GM18907 (cell line): Measurements from ENCODE around the gene FBXL12.
"Not testable (repeated sequence)": the region's sequence is repeated elsewhere in the genome, so short reads cannot be mapped to it uniquely, and the experiment has no call there.

ENCODE experiments used
- ATAC-seq: cut with Tn5 transposase; IDR thresholded peaks from one replicate; pipeline ENCODE4 v1.9.1; 2021; ENCODE audit warnings: mild to moderate bottlenecking, moderate library complexity; ENCODE audit not compliant: unreplicated experiment

FBXL12 gene

DNA sequence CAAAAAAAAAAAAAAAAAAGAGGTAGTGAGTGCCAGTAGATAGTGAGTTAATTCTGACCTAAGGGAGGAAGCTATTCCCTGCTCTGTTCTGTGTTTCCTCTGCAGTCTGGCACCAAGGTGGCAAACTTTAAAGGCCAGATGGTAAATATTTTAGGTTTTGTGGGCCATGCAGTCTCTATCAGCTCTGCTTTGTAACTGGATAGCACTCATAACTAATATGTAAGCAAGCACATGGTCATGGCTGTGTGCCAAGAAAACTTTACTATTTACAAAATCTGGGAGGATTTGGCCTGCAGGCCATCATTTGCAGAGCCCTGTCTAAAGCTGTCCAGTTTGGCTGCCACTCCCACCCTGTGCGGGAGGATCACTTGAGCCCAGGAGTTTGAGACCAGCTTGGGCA, 20.5 kb upstream of the FBXL12 start:
- no peak for ATAC-seq

GRCh38 chr19:9838324-9838723, 19.4 kb upstream of the FBXL12 start:
- ATAC-seq, result no peak

DNA sequence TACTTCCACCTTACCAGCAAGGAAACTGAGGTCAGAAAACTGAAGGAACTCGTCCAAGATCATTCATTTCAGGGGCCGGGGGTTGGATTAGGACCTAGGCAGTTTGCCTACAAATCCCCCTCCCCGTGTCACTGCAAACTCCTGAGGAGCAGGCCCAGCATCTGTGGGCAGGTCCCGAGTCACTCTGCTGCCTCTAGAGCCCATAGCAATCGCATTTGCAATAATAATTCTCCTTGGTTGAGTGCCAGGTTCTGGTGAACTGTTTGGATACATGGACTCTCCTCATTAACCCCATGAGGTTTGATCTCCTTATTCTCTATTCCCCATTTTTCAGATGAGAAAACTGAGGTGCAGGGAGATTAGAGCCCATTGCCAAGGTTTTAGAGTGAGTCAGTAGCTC, 17.1 kb upstream of the FBXL12 start:
- no peak for ATAC-seq

DNA sequence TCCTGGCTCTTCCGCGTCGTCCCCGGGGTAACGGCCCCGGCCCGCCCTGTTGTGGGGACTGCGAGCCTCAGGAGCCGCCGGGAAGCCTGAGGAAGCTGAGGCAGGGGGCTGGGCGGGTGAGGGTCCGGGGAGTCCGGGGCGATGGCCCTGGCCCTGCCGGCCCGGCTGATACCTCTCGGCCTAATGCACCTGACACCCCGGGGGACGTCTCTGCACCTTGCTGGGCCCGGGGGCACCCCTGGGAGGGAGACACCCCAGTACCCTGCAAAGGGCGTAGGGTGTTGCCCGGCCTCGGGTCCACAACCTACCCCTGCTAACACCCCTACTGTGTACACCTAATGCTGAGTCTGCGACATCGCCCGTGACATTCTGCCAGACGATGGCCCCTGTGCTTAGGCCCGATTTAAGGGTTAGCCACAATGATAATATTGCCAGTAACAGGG, 16.6 kb upstream of the FBXL12 start:
- peak; percentile 27 for ATAC-seq

- ATAC-seq, result peak; percentile 92
These were observed 16.0 kb upstream of the FBXL12 start, which contains the start of gene PIN1 for GRCh38 chr19:9834726-9835506. PIN1 (plus strand) TSS chr19:9835318; CDS start chr19:9835345, 27 bp downstream.

DNA sequence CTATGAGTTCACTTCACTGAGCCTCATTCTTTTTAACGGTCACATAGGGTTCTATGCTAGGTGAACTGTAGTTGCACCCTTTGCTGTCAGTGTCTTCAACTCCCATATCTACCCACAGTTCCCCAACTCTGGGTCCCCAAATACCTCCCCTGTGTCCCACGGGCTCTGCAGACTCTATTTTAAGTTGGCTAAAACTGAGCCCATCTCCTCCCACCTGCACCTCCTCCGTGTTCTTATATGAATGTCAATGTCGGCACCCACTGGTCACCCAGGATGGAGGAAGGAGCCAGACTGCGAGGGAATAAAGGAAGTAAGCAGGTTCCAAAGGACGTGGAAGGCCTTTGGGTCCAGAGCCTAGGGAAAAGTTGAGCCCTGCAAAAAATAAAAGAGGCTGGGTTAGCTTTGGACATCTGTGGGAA, 15.4 kb upstream of the FBXL12 start:
- no peak for ATAC-seq

DNA sequence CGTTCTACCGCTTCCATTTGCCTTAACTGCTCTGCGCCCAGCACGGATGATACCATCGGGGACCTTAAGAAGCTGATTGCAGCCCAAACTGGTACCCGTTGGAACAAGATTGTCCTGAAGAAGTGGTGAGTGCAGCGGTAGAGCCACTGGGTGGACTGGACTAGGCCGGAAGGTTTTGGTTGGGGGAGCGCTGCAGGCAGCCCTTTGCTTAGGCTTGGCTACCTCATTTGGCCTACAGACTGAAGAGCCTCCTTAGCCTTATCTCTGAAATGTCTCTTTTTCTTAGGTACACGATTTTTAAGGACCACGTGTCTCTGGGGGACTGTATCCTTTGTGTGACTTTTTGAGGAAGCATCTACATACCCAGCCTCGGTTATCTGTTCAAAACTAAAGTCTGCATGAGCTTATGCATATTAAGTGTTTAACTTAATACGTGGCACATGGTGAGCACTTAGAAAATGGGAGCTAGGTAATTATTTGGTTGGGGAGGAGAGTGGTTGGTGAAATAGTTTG, 9.7 kb upstream of the FBXL12 start:
- ATAC-seq, result no peak

GRCh38 chr19:9827289-9828238, 8.7 kb upstream of the FBXL12 start, which contains the start of gene UBL5:
UBL5 (plus strand) TSS chr19:9827918; CDS start chr19:9828338, 420 bp downstream.
- peak; percentile 87 for ATAC-seq

DNA sequence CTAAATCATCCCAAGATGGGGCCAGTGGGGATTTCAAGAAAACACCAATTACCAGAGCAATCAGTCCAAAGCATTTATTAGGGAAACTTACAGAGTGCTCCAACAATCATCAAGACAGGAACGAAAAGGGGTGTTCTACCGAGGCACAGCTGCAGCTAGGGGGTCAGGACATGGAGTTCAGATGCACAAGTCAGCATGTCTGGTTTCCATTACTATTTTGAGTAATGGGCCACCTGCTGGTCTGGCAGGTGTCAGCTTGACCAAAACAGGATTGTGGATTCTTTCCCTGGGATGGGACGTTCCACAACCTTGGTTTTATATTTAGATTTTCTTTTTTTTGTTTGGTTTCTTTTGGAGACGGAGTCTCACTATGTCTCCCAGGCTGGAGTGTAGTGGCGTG, 4.9 kb upstream of the FBXL12 start:
- no peak for ATAC-seq

- not testable (repeated sequence) for ATAC-seq
These were observed 1.2 kb upstream of the FBXL12 start for GRCh38 chr19:9820034-9820433.

DNA sequence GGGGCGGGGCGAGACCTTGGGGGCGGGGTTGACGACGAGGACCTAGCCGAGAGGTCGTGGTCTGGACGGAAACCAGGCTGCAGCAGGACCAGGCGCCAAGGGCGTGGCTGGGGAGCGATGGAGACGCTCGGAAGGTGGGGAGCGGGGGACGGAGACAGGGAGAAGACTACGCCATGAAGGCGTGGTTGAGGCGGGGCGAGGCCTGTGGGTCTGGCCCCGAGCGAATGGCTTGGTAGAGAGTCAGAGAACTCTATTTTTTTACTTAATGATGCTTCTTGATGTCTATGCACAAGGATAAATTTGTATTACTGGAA, 674 bp upstream of the FBXL12 start:
- ATAC-seq, result no peak

GRCh38 chr19:9818175-9818733, 625 bp downstream of the FBXL12 start:
- no peak for ATAC-seq

GRCh38 chr19:9811139-9811538, 7.7 kb downstream of the FBXL12 start:
- ATAC-seq, result no peak

- ATAC-seq, result no peak
These were observed 9.7 kb downstream of the FBXL12 start for GRCh38 chr19:9808855-9809824.

- no peak for ATAC-seq
These were observed 12.1 kb downstream of the FBXL12 start for GRCh38 chr19:9806803-9807202.

DNA sequence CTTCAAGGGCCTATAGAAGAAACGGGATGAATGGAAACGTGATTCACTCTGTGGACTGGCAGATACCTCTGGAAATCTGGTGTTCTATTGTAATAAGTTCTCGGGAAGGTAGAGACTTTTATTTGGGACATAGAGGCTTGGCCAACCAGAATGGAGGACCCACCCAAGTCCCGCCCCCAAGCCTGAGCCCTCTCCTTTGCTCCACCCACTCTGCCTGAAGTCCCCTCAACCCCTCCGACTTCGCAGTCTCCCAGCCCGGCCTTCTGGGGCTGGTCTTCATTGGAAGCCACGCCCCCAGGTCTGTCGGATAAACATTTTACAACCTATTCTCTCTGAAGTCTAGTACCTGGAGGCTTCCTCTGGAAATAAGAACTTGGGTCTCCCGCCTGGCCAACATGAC, 16.9 kb downstream of the FBXL12 start:
- ATAC-seq, result no peak

- no peak for ATAC-seq
These were observed 19.7 kb downstream of the FBXL12 start for GRCh38 chr19:9799162-9799561.

DNA sequence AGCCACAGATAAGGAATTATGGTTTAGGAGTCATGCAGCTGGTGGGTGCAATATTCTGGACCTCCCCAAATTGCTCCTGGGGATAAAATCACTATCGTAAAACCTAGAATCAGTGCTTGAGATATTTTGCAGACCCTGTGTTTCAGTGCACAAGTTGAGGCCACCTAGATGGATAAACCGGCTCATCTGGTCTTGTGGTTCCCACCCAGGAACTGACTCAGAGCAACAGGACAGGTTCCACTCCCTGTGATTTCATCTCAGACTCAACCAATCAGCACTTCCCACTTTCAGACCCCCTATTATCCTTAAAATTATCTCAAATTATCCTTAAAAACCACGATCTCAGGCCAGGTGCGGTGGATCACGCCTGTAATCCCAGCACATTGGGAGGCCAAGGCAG, 21.0 kb downstream of the FBXL12 start:
- ATAC-seq, result no peak

DNA sequence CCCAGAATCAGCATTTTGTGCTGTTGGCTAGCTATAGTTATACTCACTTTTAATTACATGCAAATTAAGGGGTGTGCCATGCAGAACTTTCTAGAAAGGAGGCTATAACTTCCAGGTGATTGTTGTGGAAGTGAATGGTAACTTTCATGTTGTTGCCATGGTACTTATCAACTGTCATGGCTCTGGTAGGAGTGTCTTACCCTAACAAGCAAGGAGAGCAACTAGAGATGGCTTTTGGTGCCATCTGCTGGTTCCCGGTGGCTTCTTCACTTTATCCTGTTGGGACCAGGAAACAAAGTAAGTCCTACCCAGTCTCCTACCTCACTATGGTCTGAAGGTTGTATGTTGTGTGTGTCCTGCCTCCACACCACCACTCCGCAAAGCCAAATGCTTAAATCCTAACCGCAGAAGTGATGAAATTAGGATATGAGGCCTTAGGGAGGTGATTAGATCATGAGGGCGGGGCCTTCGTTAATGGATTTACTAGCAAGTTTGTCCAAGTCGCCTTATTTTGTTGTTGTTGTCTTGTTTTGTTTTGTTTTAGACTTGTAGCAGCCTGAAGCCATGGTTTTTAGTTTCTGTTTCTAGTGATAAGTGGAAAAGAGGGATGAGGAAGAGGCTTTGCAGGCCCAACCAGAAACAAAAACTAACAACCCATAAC, 22.6 kb downstream of the FBXL12 start:
- peak; percentile 56 for ATAC-seq
